ENCODE data around the gene ANO3.

DNA sequence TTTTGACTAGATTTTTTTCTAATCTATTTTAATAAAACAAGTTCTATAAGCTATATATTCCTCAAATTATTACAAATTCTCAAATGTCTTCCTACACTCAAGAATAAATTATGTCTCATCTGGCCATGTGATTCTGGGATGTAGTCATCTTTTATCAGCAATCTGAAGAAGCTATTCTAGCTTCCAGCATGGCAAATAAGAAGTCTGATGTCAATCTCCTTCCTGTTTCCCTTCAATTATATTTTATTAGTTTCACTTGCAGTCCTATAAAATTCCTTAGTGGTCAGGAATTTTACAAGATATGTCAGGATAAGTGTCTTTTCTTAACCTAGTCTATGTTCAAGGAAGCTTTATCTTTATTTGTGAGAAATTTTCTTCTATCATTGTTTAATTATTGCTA lies 10.4 kb upstream of the ANO3 start:
- TF ChIP-seq EZH2 (IDR thresholded peaks at IDR 0.05; ENCODE audit: low read length, unreplicated experiment) (no peak), EZH2phosphoT487 (IDR thresholded peaks at IDR 0.05; ENCODE audit: borderline replicate concordance, low read length) (no peak)
- TF ChIP-seq, protein P1, sequence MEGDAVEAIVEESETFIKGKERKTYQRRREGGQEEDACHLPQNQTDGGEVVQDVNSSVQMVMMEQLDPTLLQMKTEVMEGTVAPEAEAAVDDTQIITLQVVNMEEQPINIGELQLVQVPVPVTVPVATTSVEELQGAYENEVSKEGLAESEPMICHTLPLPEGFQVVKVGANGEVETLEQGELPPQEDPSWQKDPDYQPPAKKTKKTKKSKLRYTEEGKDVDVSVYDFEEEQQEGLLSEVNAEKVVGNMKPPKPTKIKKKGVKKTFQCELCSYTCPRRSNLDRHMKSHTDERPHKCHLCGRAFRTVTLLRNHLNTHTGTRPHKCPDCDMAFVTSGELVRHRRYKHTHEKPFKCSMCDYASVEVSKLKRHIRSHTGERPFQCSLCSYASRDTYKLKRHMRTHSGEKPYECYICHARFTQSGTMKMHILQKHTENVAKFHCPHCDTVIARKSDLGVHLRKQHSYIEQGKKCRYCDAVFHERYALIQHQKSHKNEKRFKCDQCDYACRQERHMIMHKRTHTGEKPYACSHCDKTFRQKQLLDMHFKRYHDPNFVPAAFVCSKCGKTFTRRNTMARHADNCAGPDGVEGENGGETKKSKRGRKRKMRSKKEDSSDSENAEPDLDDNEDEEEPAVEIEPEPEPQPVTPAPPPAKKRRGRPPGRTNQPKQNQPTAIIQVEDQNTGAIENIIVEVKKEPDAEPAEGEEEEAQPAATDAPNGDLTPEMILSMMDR (conservative IDR thresholded peaks at IDR 0.05; ENCODE audit: low read depth, low read length) = no peak

Measured in PC-3 (cell line).